NCI-H187 (cell line): ENCODE results near the gene FRYL.
"Not testable (repeated sequence)": the region's sequence is repeated elsewhere in the genome, so short reads cannot be mapped to it uniquely, and the experiment has no call there.

Experiments
- DNase-seq, 2 experiments: peaks; one replicate each; lab custom pipeline; 2025; lab: John Stamatoyannopoulos, UW

Gene FRYL

GRCh38 chr4:48746608-48747362, 33.3 kb downstream of the FRYL start:
- DNase-seq = no peak

- not testable (repeated sequence) for DNase-seq
These were observed 34.9 kb downstream of the FRYL start for GRCh38 chr4:48745223-48745622.

- no peak for DNase-seq
These were observed 37.7 kb downstream of the FRYL start for GRCh38 chr4:48742412-48742811.

- no peak for DNase-seq
These were observed 40.5 kb downstream of the FRYL start for GRCh38 chr4:48739560-48740019.

- DNase-seq = no peak
These were observed 41.2 kb downstream of the FRYL start for GRCh38 chr4:48738856-48739255.

GRCh38 chr4:48728906-48729496, 51.1 kb downstream of the FRYL start:
- not testable (repeated sequence) for DNase-seq

GRCh38 chr4:48727666-48728459, 52.2 kb downstream of the FRYL start:
- DNase-seq = no peak

- no peak for DNase-seq
These were observed 54.7 kb downstream of the FRYL start for GRCh38 chr4:48725414-48725813.

- no peak for DNase-seq
These were observed 57.3 kb downstream of the FRYL start for GRCh38 chr4:48722509-48723446.

- DNase-seq = no peak
These were observed 59.6 kb downstream of the FRYL start for GRCh38 chr4:48720459-48720858.

- no peak for DNase-seq
These were observed 61.1 kb downstream of the FRYL start for GRCh38 chr4:48718818-48719465.

- not testable (repeated sequence) for DNase-seq
These were observed 63.8 kb downstream of the FRYL start for GRCh38 chr4:48716285-48716684.

- no peak for DNase-seq
These were observed 69.5 kb downstream of the FRYL start for GRCh38 chr4:48710446-48711209.

- no peak for DNase-seq
These were observed 70.2 kb downstream of the FRYL start for GRCh38 chr4:48709901-48710300.

GRCh38 chr4:48708610-48709009, 71.5 kb downstream of the FRYL start:
- no peak for DNase-seq

- no peak for DNase-seq
These were observed 73.3 kb downstream of the FRYL start for GRCh38 chr4:48706736-48707135.

- DNase-seq = no peak
These were observed 74.5 kb downstream of the FRYL start for GRCh38 chr4:48705609-48706008.

GRCh38 chr4:48704091-48704802, 75.8 kb downstream of the FRYL start:
- DNase-seq = no peak

- DNase-seq = no peak
These were observed 80.6 kb downstream of the FRYL start for GRCh38 chr4:48699475-48699874.
